Effector CD8-positive, alpha-beta T cell (primary cell): ENCODE data around the gene ERRFI1.
"Not testable (repeated sequence)": the region's sequence is repeated elsewhere in the genome, so short reads cannot be mapped to it uniquely, and the experiment has no call there.

Source experiments
- DNase-seq: peaks from one replicate; lab custom pipeline; 2025; lab: John Stamatoyannopoulos, UW

ERRFI1 gene

DNA sequence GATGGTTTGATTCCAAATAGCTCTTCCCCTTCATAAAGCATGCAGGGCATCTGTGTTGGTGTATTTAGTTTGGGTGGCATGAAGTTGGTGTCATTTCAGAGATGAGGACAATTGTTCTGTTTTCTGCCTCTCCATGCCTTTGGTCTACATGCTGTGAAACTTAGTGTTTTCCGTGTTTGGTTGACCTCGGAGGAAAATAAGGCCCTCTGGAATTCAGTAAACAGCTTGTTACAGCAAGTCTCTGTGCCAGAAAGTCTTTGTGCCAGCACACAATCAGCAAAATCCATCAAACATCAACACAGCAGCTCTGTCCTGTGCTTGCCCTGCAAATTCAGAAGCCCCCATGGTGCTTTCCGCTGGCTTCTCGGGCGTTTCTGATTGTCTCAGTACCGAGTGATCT, 55.1 kb downstream of the ERRFI1 start:
- DNase-seq, result no peak

DNA sequence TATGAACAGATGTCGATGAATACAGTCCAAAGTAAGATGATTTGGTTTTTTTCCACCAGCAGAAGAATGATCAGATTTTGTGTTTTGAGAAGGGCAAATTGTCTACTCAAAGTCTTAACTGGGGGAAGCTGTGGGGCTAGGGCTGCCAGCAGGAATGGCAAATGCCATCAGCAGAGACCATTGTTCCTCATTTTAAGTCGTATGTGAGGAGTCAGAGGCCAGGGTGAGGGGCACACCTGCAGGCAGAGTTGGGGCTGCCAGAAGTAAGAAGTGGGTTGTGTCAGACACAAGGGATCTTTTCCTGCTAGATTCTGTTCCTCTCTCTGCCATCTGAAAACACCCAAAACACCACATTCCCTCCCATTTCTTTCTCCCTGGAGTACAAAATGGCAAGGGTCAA, 55.9 kb downstream of the ERRFI1 start:
- DNase-seq, result no peak

DNA sequence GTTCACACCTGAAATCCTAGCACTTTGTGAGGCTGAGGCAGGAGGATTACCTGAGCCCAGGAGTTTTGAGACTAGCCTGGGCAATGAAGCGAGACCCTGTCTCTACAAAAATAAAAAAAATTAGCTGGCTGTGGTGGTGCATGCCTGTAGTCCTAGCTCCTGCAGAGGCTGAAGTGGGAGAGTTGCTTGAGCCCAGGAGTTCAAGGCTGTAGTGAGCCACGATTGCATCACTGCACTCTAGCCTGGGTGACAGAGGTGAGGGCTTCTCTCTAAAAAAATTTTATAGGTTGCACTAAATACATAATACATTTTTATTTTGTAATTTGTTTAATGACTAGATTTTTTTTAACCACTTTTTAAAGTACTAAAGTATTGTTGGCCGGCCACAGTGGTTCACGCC, 58.5 kb downstream of the ERRFI1 start:
- DNase-seq, result no peak

DNA sequence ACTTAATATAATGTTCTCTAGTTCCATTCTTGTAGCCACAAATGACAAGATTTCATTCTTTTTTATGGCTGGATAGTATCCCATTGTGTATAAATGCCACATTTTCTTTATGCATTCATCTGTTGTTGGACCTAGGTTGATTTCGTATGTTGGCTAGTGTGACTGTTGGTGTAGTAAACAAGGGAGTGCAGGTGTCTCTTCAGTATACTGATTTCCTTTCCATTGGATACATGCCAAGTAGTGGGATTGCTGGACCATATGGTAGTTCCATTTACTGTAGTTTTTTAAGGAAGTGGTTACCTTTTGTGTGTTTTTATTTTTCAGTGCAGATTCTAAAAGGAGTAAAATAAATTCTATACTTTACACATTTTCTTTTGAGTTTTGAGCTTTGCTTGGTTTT, 58.9 kb downstream of the ERRFI1 start:
- no peak for DNase-seq

DNA sequence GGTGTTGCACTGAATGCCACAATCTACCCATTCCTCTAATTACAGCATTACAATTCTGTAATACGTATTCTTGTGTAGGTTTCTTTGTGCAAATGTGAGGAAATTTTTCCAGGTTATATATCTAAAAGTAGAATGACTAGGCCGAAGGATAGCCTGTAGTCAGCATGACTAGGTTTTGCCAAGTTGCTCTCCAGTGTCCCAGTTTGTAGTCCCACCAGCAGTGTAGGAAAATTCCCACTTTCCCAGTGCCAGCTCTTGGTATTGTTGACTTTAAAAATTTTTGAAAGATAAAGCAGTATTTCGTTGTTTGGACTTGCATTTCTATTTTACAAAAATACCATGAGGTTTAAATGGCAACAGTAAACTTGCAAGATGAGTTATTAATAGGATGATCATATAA, 61.6 kb downstream of the ERRFI1 start:
- DNase-seq, result no peak

DNA sequence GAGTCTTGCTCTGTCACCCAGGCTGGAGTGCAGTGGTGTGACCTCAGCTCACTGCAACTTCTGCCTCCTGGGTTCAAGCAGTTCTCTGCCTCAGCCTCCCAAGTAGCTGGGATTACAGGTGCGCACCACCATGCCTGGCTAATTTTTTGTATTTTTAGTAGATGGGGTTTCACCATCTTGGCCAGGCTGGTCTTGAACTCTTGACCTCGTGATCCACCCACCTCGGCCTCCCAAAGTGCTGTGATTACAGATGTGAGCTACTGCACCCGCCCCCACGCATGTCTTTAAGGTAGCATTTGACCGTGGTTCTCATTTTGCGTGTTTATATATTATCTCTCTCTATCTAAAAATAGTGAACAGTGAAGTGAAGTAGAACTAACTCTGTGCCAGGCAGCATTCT, 62.3 kb downstream of the ERRFI1 start:
- DNase-seq, result not testable (repeated sequence)

DNA sequence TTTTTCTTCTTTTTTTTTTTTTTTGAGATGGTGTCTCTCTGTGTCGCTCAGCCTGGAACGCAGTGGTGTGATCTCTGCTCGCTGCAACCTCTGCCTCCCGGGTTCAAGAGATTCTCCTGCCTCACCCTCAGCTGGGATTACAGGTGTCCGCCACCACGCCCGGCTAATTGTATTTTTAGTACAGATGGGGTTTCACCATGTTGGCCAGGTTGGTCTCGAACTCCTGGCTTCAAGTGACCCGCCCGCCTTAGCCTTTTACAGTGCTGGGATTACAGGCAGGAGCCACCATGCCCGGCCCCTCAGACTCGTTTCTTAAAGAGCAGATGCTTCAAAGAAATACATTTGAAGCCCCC, 62.8 kb downstream of the ERRFI1 start:
- DNase-seq, result not testable (repeated sequence)

DNA sequence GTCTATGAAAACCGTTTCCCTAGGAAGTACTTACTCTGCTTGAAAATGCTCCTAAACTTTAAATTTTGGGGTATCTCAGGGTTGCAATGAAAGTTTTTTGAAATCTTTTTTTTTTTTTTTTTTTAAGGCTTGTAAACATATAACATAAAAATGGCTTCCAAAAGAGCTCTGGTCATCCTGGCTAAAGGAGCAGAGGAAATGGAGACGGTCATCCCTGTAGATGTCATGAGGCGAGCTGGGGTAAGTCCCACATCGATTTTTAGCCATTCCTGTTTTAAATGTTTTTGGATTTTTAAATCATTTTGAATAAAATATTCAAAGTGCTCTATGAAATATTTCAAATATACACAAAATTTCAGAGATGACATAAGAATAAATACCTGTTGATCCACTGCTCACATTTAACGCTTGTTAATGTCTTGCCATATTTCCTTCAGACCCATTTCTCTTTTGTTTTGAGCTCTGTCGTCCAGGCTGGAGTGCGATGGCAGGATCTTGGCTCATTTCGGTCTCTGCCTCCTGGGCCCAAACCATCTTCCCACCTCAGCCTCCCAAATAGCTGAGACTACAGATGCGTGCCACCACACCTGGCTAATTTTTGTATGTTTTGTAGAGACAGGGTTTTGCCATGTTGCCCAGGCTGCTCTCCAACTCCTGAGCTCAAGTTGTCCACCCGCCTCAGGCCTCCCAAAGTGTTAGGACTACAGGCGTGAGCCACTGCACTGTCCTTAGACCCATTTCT, 63.3 kb downstream of the ERRFI1 start:
- no peak for DNase-seq

DNA sequence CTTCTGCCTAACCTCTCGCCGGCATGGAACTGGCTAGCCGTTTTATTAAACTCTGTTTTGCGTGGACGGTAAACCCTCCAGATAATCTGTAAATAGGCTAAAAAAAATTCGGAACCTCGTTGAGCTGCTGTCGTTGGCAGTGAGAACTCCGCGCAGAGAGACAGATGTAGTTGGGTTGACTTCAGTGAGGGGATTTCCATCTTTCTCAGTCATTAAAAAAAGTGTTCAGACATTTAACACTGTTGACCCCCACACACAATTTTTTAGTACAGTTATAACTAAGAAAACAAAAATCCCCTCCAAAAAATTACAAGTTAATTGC, 64.1 kb downstream of the ERRFI1 start:
- no peak for DNase-seq
